ENCODE measurements around the gene P2RX1. TPM values are rescaled to one million over a fixed set of nuclear protein-coding genes. Genes with fewer than 3 reads are reported as not detected.

Gene P2RX1
- total RNA-seq, 1 donor from 2014 or later = 4.2 TPM

DNA sequence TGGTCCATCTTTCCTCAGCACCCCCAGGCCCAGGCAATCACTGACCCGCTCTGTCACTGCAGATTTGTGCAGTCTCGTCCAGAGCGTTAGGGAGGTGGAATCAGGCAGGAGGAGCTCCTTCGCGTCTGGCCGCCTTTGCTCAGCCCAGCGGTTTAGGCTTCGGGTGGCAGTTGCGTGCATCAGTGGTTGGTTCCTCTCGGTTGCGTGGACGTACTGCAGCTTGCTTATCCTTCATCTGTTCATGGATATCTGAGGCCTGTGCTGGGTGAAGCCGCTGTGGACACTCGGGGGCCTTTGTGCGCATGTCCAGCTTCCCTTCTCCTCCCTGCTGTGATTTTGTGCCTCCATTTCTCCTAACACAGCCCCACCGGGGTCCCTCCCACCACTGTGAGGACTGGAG is 4.7 kb upstream of the P2RX1 start:
- H3K9me3 ChIP-seq = no peaks in the 10 kb centered on the region
- H3K27ac ChIP-seq = no peak overlapping the region
- no peak overlapping the region for H3K4me3 ChIP-seq
- intact Hi-C loops (cut with DNase I) = no loop called here
- no peak for TF ChIP-seq POLR2AphosphoS5 (IDR thresholded peaks at IDR 0.05; ENCODE audit: insufficient read depth in 1 of 2, low read depth in 1 of 2)
- H3K4me1 ChIP-seq = peaks cover 15% of the 10 kb centered on the region
- no peaks in the 10 kb centered on the region for H3K27me3 ChIP-seq
- H3K36me3 ChIP-seq = no peaks in the 10 kb centered on the region
- DNase-seq (ENCODE audit: extremely low spot score in 2 of 2) = no peak

DNA sequence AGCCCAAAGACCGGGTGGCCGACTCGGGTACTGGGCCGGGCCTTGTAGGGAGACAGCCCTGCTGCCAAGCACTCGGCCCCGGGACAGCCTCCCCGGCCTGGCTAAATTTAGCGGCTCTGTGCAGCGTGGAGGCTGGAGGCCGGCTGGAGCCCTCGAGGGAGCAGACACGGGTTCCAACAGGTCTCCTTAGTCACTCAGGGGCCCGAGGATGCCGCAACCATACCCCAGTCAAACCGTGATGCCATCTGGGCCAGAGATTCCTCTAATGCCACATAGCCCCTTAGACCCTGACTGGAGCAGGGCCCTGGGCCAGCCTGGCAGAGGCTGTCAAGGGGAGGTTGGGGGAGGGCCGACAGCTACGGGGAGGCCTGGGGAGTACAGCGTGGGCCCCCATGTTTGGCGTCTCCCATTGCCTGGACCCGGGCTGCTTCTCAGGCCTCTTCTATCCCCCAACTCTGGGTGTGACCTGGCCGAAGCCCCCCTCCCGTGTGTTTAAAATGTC is 2.9 kb upstream of the P2RX1 start:
- H3K4me3 ChIP-seq = no peak overlapping the region
- peaks cover 15% of the 10 kb centered on the region for H3K4me1 ChIP-seq
- H3K27me3 ChIP-seq = no peaks in the 10 kb centered on the region
- peak overlapping the region; percentile 54 for H3K27ac ChIP-seq
- TF ChIP-seq POLR2A (IDR thresholded peaks at IDR 0.05) (no peak), POLR2AphosphoS5 (IDR thresholded peaks at IDR 0.05; ENCODE audit: insufficient read depth in 1 of 2, low read depth in 1 of 2) (no peak)
- TF ChIP-seq, protein P1, sequence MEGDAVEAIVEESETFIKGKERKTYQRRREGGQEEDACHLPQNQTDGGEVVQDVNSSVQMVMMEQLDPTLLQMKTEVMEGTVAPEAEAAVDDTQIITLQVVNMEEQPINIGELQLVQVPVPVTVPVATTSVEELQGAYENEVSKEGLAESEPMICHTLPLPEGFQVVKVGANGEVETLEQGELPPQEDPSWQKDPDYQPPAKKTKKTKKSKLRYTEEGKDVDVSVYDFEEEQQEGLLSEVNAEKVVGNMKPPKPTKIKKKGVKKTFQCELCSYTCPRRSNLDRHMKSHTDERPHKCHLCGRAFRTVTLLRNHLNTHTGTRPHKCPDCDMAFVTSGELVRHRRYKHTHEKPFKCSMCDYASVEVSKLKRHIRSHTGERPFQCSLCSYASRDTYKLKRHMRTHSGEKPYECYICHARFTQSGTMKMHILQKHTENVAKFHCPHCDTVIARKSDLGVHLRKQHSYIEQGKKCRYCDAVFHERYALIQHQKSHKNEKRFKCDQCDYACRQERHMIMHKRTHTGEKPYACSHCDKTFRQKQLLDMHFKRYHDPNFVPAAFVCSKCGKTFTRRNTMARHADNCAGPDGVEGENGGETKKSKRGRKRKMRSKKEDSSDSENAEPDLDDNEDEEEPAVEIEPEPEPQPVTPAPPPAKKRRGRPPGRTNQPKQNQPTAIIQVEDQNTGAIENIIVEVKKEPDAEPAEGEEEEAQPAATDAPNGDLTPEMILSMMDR (IDR thresholded peaks at IDR 0.05) = no peak
- intact Hi-C loops (cut with DNase I) = no loop called here
- no peaks in the 10 kb centered on the region for H3K36me3 ChIP-seq
- H3K9me3 ChIP-seq = no peaks in the 10 kb centered on the region
- no peak for DNase-seq (ENCODE audit: extremely low spot score in 2 of 2)

DNA sequence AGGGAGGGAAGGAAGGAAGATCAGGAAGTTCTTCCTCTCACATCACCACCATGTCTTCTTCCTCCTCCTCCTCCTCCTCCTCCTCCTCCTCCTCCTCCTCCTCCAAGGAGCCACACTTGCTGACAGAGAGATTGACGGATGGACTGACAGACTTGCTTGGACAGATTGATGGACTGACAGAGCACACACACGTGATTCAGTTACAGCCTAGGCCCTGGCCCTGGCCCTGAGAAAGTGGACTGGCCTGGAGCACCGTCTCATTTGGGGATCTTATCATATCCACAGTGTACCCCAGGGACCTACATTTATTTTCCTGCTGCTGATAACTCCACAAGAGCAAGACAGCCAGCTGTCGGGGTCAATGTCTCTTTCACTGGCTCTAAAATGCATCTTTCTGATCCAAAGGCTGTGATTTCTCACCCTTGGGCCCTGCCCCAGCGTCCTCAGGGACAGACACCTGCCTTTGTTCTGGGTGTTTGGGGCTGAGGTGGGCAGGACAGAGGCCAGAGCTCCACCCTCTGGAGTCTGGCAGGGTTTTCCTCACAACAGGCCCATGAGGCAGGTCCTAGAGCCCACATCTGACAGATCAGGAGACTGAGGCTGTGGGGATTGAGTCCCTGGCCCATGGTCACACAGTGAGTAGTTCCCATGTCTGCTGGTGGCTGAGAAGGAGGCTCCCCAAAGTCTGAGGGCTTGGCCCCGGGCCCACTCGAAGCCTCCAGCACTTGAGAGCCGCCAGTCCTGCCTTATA is 2.3 kb upstream of the P2RX1 start:
- TF ChIP-seq POLR2AphosphoS5 (IDR thresholded peaks at IDR 0.05; ENCODE audit: insufficient read depth in 1 of 2, low read depth in 1 of 2) (no peak), POLR2A (IDR thresholded peaks at IDR 0.05) (no peak)
- TF ChIP-seq, protein P1 (IDR thresholded peaks at IDR 0.05) = no peak
- Histone ChIP-seq H3K4me3 (no peak overlapping the region), H3K36me3 (no peaks in the 10 kb centered on the region), H3K4me1 (peaks cover 21% of the 10 kb centered on the region), H3K27ac (peak overlapping the region; percentile 54), H3K27me3 (no peaks in the 10 kb centered on the region), H3K9me3 (no peaks in the 10 kb centered on the region)
- intact Hi-C loops (cut with DNase I) = no loop called here
- DNase-seq (ENCODE audit: extremely low spot score in 2 of 2) = no peak

DNA sequence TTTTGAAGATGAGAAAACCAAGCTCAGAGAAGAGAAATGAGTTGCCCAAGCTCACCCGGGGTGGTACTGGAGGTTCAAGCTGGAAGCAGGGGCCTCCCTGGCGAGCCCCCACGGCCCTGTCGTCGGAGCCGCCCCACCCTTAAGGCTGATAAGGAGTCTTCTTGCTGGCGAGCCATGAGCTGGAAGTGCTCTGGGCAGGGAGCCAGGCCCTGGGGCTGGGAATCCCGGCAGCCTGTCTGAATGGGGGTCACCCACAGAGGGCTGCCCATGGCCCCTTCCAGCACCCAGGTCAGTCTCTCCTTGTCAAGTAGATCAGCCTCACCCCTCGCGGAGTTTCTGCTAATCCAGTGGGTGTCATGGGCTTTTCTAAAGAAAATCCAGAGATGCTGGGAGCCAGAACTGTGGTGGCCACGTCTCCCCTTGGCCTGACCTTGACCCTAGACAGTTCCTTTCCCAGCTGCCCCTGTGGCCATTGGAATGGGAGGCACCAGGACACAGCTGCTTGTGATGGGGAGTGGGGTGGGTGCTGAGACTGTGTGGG is 1.2 kb upstream of the P2RX1 start:
- Histone ChIP-seq H3K27ac (peak overlapping the region; percentile 6), H3K4me1 (peaks cover 22% of the 10 kb centered on the region), H3K36me3 (no peaks in the 10 kb centered on the region), H3K4me3 (no peak overlapping the region), H3K9me3 (no peaks in the 10 kb centered on the region), H3K27me3 (no peaks in the 10 kb centered on the region)
- intact Hi-C loops (cut with DNase I) = no loop called here
- no peak for TF ChIP-seq POLR2AphosphoS5 (IDR thresholded peaks at IDR 0.05; ENCODE audit: insufficient read depth in 1 of 2, low read depth in 1 of 2)
- no peak for TF ChIP-seq POLR2A (IDR thresholded peaks at IDR 0.05)
- TF ChIP-seq, protein P1 (IDR thresholded peaks at IDR 0.05) = no peak
- no peak for DNase-seq (ENCODE audit: extremely low spot score in 2 of 2)

DNA sequence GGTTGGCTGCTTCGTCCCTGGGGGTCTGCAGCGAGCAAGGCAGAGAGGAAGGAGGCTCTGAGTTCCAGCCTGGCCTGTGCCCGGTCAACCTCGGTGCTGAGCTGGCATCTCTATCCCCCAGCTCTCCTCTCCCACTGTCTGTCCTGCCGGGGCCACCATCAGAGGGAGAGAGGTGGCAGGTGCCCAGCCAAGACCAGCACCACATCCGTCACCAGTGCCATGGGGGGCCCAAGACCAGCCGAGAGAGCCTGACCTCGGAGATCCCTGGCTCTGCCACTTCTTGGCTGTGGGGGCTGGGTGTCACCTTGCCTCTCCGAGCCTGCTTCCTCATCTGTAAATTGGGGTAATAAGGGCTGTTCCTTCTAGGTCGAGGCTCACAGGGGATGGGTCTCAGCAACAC is 560 bp upstream of the P2RX1 start:
- Histone ChIP-seq H3K27ac (no peak overlapping the region), H3K27me3 (no peaks in the 10 kb centered on the region), H3K9me3 (no peaks in the 10 kb centered on the region), H3K36me3 (no peaks in the 10 kb centered on the region), H3K4me3 (no peak overlapping the region), H3K4me1 (peaks cover 22% of the 10 kb centered on the region)
- intact Hi-C loops (cut with DNase I) = no loop called here
- DNase-seq (ENCODE audit: extremely low spot score in 2 of 2) = no peak
- TF ChIP-seq POLR2AphosphoS5 (IDR thresholded peaks at IDR 0.05; ENCODE audit: insufficient read depth in 1 of 2, low read depth in 1 of 2) (no peak), POLR2A (IDR thresholded peaks at IDR 0.05) (no peak)
- TF ChIP-seq, protein P1 (IDR thresholded peaks at IDR 0.05) = no peak

Measured in vagina (tissue), 2 donors.